B cell (primary cell): Measurements from ENCODE around the gene TEDC2. TPM values are rescaled to one million over a fixed set of nuclear protein-coding genes. Genes with fewer than 3 reads are reported as not detected.

Source experiments
- ATAC-seq: fragments of 200-7000 bp; cut with Tn5 transposase; one replicate; pipeline ENCODE4 v1.10.0; 2021; ENCODE audit warnings: low read depth, mild to moderate bottlenecking, moderate number of reproducible peaks, moderate library complexity
- CTCF ChIA-PET: fragments of 350-600 bp; sonication (Branson Sonifier 250); formaldehyde crosslinking; loops from one replicate; lab custom pipeline; 2021; ENCODE audit warnings: antibody characterized with exemption, inconsistent platforms; lab: Charles Lee
- POLR2A ChIA-PET: fragments of 350-600 bp; sonication (Branson Sonifier 250); formaldehyde crosslinking; loops from one replicate; lab custom pipeline; 2021; ENCODE audit warnings: antibody characterized with exemption; lab: Charles Lee
- DNase-seq: peaks from one replicate; pipeline ENCODE4 v3.0.0; 2013
- H2AFZ ChIP-seq: 2 replicates; pipeline ENCODE4 v1.6.1; 2012; ENCODE audit warnings: mild to moderate bottlenecking, low read depth, low read length; ENCODE audit not compliant: insufficient read depth, poor library complexity, severe bottlenecking
- H3K27ac ChIP-seq, 2 donors: 1 replicate in 1 of 2; 2 replicates in 1 of 2; pipeline ENCODE4 v1.5.1; 2012 to 2013; ENCODE audit warnings: low read length in 2 of 2, mild to moderate bottlenecking in 2 of 2, moderate library complexity in 1 of 2
- H3K27me3 ChIP-seq, 4 experiments: fragments of 200-600 bp in 1 of 4; sonication (generic) in 1 of 4; replicated peaks in 1 of 4; 1 replicate in 2 of 4; 2 replicates in 2 of 4; pipeline versions ENCODE4 v1.6.1 to v1.7.0; 2013 to 2016; ENCODE audit warnings: low read length in 3 of 4, mild to moderate bottlenecking in 2 of 4, mixed read lengths in 1 of 4, moderate library complexity in 1 of 4; ENCODE audit not compliant: insufficient read depth in 4 of 4, control insufficient read depth in 3 of 4; ENCODE audit errors: control extremely low read depth in 1 of 4
- H3K36me3 ChIP-seq, 2 experiments: replicated peaks in 1 of 2; 1 replicate in 1 of 2; 2 replicates in 1 of 2; pipeline versions ENCODE4 v1.6.1 to v1.7.1; 2013; ENCODE audit warnings: low read length in 1 of 2; ENCODE audit not compliant: insufficient read depth in 2 of 2, control insufficient read depth in 1 of 2; ENCODE audit errors: control extremely low read depth in 1 of 2, extremely low read depth in 1 of 2
- H3K4me1 ChIP-seq, 2 donors: fragments of 200-600 bp in 1 of 2; sonication (generic) in 1 of 2; 1 replicate in 1 of 2; 2 replicates in 1 of 2; pipeline versions ENCODE4 v1.5.1 to v1.6.1; 2013 to 2017; ENCODE audit warnings: low read length in 2 of 2; ENCODE audit not compliant: control insufficient read depth in 2 of 2, insufficient read depth in 2 of 2
- H3K4me2 ChIP-seq: replicated peaks from 2 replicates; pipeline ENCODE3; 2012; ENCODE audit warnings: mild to moderate bottlenecking, low read depth, low read length; ENCODE audit not compliant: poor library complexity, severe bottlenecking
- H3K4me3 ChIP-seq, 5 experiments: fragments of 200-600 bp in 1 of 5; sonication (generic) in 1 of 5; 1 replicate in 3 of 5; 2 replicates in 2 of 5; pipeline versions ENCODE4 v1.5.1 to v1.7.0; 2011 to 2016; ENCODE audit warnings: low read length in 4 of 5, mild to moderate bottlenecking in 4 of 5, low read depth in 2 of 5, control low read depth in 1 of 5, moderate library complexity in 1 of 5; ENCODE audit not compliant: insufficient read depth in 1 of 5; ENCODE audit errors: control extremely low read depth in 1 of 5, extremely low read depth in 1 of 5
- H3K79me2 ChIP-seq: fragments of 200-600 bp; sonication (generic); one replicate; pipeline ENCODE4 v1.6.0; 2016; ENCODE audit warnings: low read length; ENCODE audit not compliant: control insufficient read depth, insufficient read depth
- H3K9ac ChIP-seq: fragments of 200-600 bp; sonication (generic); 2 replicates; pipeline ENCODE4 v1.6.1; 2017; ENCODE audit warnings: mild to moderate bottlenecking, low read length, moderate library complexity
- H3K9me3 ChIP-seq, 3 donors: one replicate each; pipeline versions ENCODE4 v1.6.1 to v1.7.1; 2013; ENCODE audit warnings: low read length in 2 of 3; ENCODE audit not compliant: control insufficient read depth in 2 of 3, insufficient read depth in 1 of 3; ENCODE audit errors: control extremely low read depth in 1 of 3
- H4K20me1 ChIP-seq: 2 replicates; pipeline ENCODE4 v1.6.0; 2012; ENCODE audit warnings: mild to moderate bottlenecking, low read length; ENCODE audit not compliant: insufficient read depth, control insufficient read depth, poor library complexity, severe bottlenecking
- H3K27ac Mint-ChIP-seq: one replicate; pipeline ENCODE4 v1.8.0; 2021; ENCODE audit warnings: mixed read lengths
- H3K27me3 Mint-ChIP-seq: one replicate; pipeline ENCODE4 v1.8.0; 2021; ENCODE audit warnings: mixed read lengths
- H3K4me1 Mint-ChIP-seq: one replicate; pipeline ENCODE4 v1.8.0; 2021; ENCODE audit warnings: mixed read lengths
- H3K4me3 Mint-ChIP-seq: one replicate; pipeline ENCODE4 v1.8.0; 2021; ENCODE audit warnings: mixed read lengths
- H3K9me3 Mint-ChIP-seq: one replicate; pipeline ENCODE4 v1.8.0; 2022; ENCODE audit warnings: mixed read lengths; ENCODE audit not compliant: insufficient read depth
- CTCF ChIP-seq: fragments of 200-600 bp; IDR thresholded peaks from one replicate; pipeline ENCODE4 v1.8.0; 2022; ENCODE audit warnings: antibody characterized with exemption, mild to moderate bottlenecking
- EZH2 ChIP-seq: IDR thresholded peaks from 2 replicates; pipeline ENCODE4 v1.6.1; 2012; ENCODE audit warnings: borderline replicate concordance, low read depth, mild to moderate bottlenecking, moderate library complexity, low read length; ENCODE audit not compliant: insufficient read depth, poor library complexity, severe bottlenecking
- WGBS: methylation state at CpG from one replicate; pipeline ENCODE4 v1.1.5; 2013; ENCODE audit warnings: missing lambda C conversion rate; ENCODE audit not compliant: insufficient coverage; 5-methylcytosine and 5-hydroxymethylcytosine counted together
- intact Hi-C: fragments of 100-400 bp; cut with micrococcal nuclease; formaldehyde crosslinking; loops from one replicate; pipeline ENCODE4 v1.10.0; 2022
- polyA plus RNA-seq: library from polyadenylated mRNA; depleted of rRNA; stranded (reverse); fragments of >200 nt; gene quantifications from 2 replicates; pipeline ENCODE4 v1.2.3, GENCODE V29; 2012
- total RNA-seq, 2 donors: library from RNA; stranded (reverse); fragments of 120-200 nt in 1 of 2; gene quantifications; 1 replicate in 1 of 2; 2 replicates in 1 of 2; pipeline versions ENCODE4 v1.2.3 to v1.2.4, GENCODE V29; 2013 to 2022

TEDC2 gene
- total and polyA plus RNA-seq, 2 donors (not counting 1 experiment from before 2014, with no cell fraction given), result 1.1 to 2.9 TPM

GRCh38 chr16:2474877-2475412 lies 15.0 kb downstream of the TEDC2 start, which contains the start of gene TBC1D24:
TSS of gene TBC1D24 (plus strand) at chr16:2475127. CDS start at chr16:2496149, 21,022 bp downstream.
- peak within 1 kb of the TSS; percentile 26 to 77 (median 68) for H3K4me3 ChIP-seq
- peak; percentile 88 for DNase-seq
- Mint-ChIP-seq H3K9me3 (no peaks in the 10 kb centered on the region), H3K4me1 (peaks cover 28% of the 10 kb centered on the region), H3K4me3 (peak within 1 kb of the TSS; percentile 79), H3K27ac (peak within 1 kb of the TSS; percentile 53), H3K27me3 (peaks cover 13% of the 10 kb centered on the region)
- H3K27ac ChIP-seq, result peak within 1 kb of the TSS in 1 of 2 donors; percentile 62
- peaks cover 42% of the 10 kb centered on the region for H4K20me1 ChIP-seq
- no peaks in the 10 kb centered on the region for H3K36me3 ChIP-seq
- H2AFZ ChIP-seq, result peak within 1 kb of the TSS; percentile 89
- intact Hi-C loops, result loop anchor here (1.0 kb wide), 3 partner anchors 12 to 46 kb away; partner anchors contain the start of genes CCNF and TEDC2
- H3K4me1 ChIP-seq, result peaks cover 42 to 44% of the 10 kb centered on the region in 2 donors
- H3K9ac ChIP-seq, result peak within 1 kb of the TSS; percentile 73
- POLR2A ChIA-PET, result interaction anchor here (0.6 to 1.0 kb wide), 4 partner anchors 12 to 304 kb away, joined by 3 to 6 read pairs (median 4); partner anchors contain the start of genes AMDHD2 and TEDC2
- peaks cover 44% of the 10 kb centered on the region for H3K79me2 ChIP-seq
- ATAC-seq, result peak; percentile 76
- TF ChIP-seq CTCF (no peak), EZH2 (no peak)
- CTCF ChIA-PET, result interaction anchor here (0.7 to 3.2 kb wide), 4 partner anchors 12 to 595 kb away, joined by 4 to 13 read pairs (median 8); partner anchors contain the start of gene CCNF
- H3K9me3 ChIP-seq, result no peaks in the 10 kb centered on the region
- under 1% methylated on average over 62 of the region's 77 CpGs for WGBS
- H3K27me3 ChIP-seq, result peaks cover 0 to 30% (median 22%) of the 10 kb centered on the region in 4 experiments
- peak within 1 kb of the TSS; percentile 100 for H3K4me2 ChIP-seq
